Fibroblast of lung (primary cell): ENCODE data around the gene RNF220.

Source experiments
- CTCF ChIP-seq, 2 donors: IDR thresholded peaks in 1 of 2; conservative IDR thresholded peaks in 1 of 2; 1 replicate in 1 of 2; 2 replicates in 1 of 2; pipeline ENCODE4 v1.5.1; 2011 to 2012; ENCODE audit warnings: low read length in 2 of 2, control low read depth in 1 of 2, inconsistent platforms in 1 of 2, low read depth in 1 of 2, mild to moderate bottlenecking in 1 of 2
- EZH2 ChIP-seq: IDR thresholded peaks from 2 replicates; pipeline ENCODE4 v1.5.1; 2012; ENCODE audit warnings: low read length, control low read depth, mild to moderate bottlenecking; ENCODE audit errors: missing control alignments

GRCh38 chr1:44693159-44693558 lies 288.1 kb downstream of the RNF220 start:
- no peak for TF ChIP-seq CTCF (conservative IDR thresholded peaks at IDR 0.05 in 1 of 2, IDR thresholded peaks at IDR 0.05 in 1 of 2; ENCODE audit: low read depth in 1 of 2, low read length in 2 of 2)
- TF ChIP-seq EZH2: no peak
